T47D (cell line): ENCODE measurements around the gene ZDHHC12.
A peak's percentile ranks its signal among the peaks of the same experiment; 100 is the strongest.

Experiments
- DNase-seq, 2 experiments: peaks; one replicate each; pipeline versions ENCODE4 v3.0.0 to v3.0.0-alpha.2; 2011 to 2012; ENCODE audit warnings: low read depth in 1 of 2, low spot score in 1 of 2
- JUND ChIP-seq: IDR thresholded peaks from 2 replicates; pipeline ENCODE4 v1.6.1; 2012; ENCODE audit warnings: low read depth
- in situ Hi-C: cut with HindIII; loops from 2 replicates; pipeline ENCODE4 v1.10.0; 2016; ENCODE audit warnings: low sequenced_read_pairs, low pct_unique_long_range_greater_than_20kb

Gene ZDHHC12

GRCh38 chr9:128684325-128685199 lies 39.4 kb downstream of the ZDHHC12 start:
- TF ChIP-seq JUND = no peak
- DNase-seq = peak; percentile 95 to 97
- in situ Hi-C loops = no loop called here

DNA sequence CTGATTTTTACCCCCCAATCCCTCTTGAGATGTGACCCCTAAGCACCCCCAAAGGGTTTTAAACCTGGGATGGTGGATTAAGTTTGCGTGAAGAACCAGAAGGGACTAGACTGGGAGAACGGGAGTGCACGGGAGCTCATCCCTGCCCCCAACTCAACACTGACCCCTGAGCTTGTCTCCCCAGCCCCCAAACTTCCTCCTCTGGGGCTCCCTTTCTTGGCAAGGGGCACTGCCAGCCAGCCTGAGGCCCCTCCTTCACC lies 39.9 kb downstream of the ZDHHC12 start:
- in situ Hi-C loops = no loop called here
- TF ChIP-seq JUND = no peak
- no peak for DNase-seq

GRCh38 chr9:128683340-128684064 lies 40.4 kb downstream of the ZDHHC12 start:
- peak in 1 of 2 experiments; percentile 67 for DNase-seq
- no peak for TF ChIP-seq JUND
- in situ Hi-C loops = no loop called here

DNA sequence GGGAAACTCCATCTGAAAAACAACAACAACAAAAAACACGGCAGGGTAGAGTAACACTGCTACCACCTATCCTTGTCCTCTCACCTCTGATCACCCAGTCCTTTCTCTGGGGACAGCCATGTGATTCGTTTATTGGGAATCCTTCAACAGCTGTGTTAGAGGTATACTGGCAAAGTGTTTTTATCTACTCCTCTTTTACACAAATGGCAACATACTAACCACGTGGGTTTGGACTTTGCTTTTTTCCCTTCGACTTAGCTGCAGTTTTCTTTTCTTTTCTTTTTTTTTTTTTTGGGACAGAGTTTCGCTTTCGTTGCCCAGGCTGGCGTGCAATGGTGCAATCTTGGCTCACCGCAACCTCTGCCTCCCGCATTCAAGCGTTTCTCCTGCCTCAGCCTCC lies 46.1 kb downstream of the ZDHHC12 start:
- no peak for TF ChIP-seq JUND
- DNase-seq = no peak
- in situ Hi-C loops = no loop called here

DNA sequence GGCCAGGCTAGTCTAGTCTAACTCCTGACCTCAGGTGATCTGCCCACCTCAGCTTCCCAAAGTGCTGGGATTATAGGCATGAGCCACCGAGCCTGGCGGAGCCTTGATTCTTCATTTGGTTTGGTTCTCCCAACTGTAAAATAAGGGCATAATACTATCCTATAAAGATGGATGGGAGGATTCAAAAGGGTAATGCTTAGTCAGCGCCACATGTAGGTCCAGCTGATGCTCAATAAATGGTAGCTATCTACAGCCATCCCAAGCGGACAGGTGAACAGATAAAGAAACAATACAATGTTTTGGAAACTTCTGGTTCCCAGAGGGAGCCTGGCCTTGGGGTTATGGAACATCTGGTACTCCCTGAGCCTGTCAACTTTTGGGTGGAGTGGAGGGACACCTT lies 48.5 kb downstream of the ZDHHC12 start:
- TF ChIP-seq JUND = no peak
- in situ Hi-C loops = no loop called here
- DNase-seq = no peak
